Activated gamma-delta T cell (primary cell): ENCODE measurements around the gene LRP4.

Experiments used
- DNase-seq: peaks from one replicate; lab custom pipeline; 2025; lab: John Stamatoyannopoulos, UW

Gene LRP4

DNA sequence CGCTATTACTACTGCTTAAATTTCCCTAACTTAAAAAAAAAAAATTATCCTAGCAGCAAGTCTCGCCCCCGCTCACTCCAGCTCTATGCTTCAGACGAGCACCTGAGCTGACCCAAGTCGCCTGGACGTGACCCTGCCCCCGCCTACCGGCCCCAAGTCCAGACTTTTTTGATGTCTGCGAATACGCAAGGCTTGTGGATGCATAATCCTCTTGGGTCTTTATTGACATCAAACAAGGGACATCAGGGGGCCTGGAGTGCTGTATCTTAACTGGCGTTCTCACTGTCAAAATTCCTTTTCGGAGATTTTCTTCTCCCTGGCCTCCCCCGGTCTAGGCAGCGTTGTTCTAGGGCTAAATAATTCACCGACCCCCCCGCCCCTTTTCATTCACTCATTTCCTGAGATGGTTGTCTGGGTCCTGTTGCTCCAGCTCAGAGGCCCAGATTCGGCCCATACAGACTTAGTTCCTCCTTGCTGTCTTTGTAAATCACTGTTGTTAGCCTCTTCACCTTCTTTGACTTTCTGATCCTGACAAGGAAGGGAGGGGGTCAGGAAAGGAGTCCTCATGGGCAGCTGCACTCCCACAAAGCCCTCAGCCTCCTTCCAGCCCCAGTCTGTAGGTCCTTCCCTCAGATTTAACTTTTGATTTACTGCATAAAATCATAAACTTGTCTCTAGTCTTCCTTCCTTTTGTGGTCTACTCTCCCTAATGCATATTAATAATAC lies 601 bp upstream of the LRP4 start:
- DNase-seq: no peak

DNA sequence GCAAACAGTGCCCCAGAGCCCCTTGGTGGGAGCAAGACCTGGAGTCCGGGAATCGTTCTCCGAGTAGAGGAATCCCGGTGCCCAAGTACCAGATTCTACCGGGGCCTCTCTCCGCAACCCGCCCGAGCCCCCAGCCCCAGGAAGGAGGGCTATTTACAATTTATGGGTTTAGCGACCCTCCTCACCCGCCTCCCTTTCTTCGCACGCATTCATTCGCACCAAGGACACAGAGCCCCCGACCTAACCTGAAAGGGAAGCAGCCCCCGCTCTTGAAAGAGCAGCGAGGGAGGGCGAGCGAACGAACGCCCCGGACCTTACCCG lies 628 bp downstream of the LRP4 start:
- no peak for DNase-seq

GRCh38 chr11:46917109-46917761 lies 1.1 kb downstream of the LRP4 start:
- no peak for DNase-seq

- DNase-seq: no peak
Observed at GRCh38 chr11:46916286-46917108, 1.9 kb downstream of the LRP4 start.

- no peak for DNase-seq
Observed at GRCh38 chr11:46914910-46915309, 3.4 kb downstream of the LRP4 start.

GRCh38 chr11:46914363-46914762 lies 4.0 kb downstream of the LRP4 start:
- no peak for DNase-seq

- DNase-seq: no peak
Observed at GRCh38 chr11:46913484-46913883, 4.9 kb downstream of the LRP4 start.

DNA sequence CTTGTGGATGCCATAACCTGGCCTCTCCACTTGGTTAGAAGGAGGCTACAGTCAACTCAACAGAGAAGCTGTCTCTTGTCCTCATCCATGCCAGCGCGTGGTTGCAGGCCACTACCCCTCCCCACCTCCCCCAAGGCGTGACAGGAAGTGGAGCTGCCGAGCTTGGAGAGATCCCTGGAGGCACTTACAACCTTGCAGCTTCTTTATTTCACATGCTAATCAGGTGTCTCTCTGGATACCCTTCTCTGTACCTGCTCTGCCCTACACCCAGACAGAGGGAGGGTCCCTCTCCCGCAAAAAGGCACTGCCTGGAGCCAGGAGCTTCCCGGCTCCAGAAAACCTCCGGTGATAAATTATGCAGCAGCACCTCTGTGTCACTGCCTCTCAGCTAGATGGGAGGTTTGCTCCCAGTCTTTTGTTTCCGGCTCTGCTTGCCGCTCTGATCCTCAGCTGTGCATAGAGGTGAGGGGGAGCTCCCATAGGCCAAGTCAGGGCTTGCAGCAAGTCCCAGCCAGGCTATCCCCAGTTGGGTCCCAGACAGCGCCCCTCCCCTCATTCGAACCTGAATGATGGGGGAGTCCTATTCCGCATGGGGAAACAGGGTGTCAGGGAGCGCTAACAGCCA lies 5.7 kb downstream of the LRP4 start:
- DNase-seq: no peak

- DNase-seq: no peak
Observed at GRCh38 chr11:46907606-46908005, 10.7 kb downstream of the LRP4 start.

DNA sequence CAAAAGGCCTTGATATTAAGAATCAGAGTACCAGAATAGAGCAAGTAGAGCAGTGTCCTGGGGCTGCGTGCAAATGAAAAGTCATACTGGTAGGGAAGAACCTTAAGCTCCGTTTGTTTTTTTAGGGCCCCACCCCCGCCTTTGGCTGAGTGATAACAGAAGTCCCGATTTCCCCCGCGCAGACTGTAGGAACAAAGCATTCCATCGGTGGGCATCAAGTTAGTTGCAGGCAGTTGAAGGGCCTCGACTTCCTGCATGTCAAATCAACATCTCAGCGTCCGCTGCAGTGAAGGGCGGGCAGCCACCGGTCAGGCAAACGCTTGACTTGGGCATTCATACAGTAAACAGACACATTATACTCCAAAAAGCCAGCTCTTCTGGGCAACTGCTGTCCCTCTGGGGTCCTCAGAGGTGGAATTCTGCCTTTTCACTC lies 11.7 kb downstream of the LRP4 start:
- DNase-seq: no peak

DNA sequence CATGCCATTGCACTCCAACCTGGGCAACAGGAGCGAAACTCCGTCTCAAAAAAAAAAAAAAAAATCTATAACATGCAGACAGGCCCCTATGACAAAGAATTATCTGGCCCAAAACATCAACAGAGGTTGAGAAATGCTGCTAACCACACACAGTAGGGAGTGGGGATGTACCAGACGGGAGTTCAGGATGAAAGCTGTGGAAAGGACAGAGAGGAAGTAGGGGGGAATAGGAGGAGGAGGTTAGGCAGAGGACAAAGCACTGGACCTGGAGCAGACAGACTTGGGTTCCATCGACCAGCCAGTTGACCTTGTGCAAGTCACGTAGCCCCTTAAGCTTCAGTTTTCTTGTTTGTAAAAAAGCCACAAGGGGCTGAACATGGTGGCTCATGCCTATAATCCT lies 12.5 kb downstream of the LRP4 start:
- DNase-seq: no peak

DNA sequence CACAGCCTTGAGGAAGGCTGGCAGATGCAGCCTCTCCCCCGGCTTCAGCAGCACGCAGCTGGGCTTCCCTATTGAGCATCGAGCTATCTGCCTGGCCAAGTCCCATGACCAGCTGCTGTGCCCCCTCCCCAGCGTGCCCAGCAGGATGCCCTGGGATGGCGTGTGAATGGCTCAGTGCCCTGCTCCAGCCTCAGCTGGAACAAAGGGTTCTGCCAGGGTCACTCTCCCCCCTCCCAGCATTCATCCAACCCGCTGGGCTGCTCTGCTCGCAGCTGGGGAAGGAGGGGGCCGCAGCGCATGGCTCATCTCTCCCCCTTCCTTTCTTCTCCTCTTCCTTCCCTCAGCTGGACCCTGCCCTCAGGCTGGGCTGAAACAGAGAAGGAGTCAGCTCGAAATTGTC lies 14.5 kb downstream of the LRP4 start:
- DNase-seq: no peak

DNA sequence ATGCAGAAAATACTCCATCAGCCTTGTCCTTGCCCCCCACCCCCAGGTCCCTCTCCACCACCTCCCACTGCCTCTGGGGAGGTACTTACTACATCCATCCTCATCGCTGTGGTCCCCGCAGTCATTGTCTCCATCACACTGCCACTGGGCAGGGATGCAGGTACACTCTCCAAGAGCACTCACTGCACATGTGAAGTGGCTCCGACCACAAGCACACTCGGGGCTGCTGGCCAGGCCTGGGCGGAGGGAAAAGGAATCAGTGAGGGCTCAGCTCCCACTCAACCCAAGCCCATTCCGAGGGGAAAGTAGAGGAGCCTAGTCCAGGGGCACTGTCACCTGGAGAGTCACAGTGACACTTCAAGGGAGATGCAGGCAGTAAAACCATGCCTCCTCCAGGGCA lies 15.7 kb downstream of the LRP4 start:
- no peak for DNase-seq

GRCh38 chr11:46901156-46901555 lies 17.2 kb downstream of the LRP4 start:
- DNase-seq: no peak

DNA sequence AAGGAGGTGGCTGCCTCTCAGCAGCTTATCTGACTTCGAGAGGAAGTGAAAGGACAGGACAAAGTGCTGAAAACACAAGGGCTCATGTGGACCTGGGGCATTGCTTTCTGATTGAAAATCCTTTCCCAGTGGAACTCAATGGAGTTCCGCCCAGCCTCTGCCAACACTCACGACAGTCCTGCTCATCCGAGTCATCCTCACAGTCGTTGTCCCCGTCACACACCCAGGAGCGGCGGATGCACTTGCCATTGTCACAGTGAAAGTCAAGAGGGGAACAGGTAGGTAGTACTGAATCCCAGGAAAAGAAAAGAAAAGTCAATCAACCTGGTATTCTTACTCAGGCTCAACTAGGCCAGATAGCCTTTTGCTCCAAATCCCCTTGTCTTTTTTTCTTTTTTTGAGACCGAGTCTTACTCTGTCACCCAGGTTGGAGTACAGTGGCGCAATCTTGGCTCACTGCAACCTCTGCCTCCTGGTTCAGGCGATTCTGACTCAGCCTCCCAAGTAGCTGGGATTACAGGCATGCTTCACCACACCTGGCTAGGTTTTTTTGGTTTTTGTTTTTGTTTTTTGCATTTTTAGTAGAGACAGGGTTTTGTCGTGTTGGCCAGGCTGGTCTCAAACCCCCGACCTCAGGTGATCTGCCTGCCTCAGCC lies 18.1 kb downstream of the LRP4 start:
- no peak for DNase-seq

- no peak for DNase-seq
Observed at GRCh38 chr11:46899501-46900025, 18.8 kb downstream of the LRP4 start.

- DNase-seq: no peak
Observed at GRCh38 chr11:46898396-46899095, 19.8 kb downstream of the LRP4 start.

GRCh38 chr11:46896719-46897406 lies 21.5 kb downstream of the LRP4 start:
- no peak for DNase-seq

DNA sequence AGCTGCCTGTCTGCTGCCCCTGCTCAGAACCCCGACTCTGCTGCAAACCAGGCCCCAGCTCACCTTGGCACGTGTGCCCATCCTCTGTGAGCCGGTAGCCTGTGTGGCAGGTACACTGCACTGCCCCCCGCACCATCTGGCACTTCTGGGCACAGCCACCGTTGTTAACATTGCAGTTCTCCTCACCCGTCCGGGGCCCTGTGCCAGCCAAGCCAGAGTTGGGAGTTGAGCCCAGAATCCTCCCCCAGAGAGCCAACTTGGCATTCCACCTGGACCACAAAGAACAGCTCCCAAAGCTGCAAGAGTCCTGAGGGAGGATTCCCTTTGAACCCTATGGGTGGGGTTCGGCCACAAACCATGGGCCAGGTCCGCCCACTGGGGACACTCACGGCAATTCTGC lies 22.5 kb downstream of the LRP4 start:
- no peak for DNase-seq

DNA sequence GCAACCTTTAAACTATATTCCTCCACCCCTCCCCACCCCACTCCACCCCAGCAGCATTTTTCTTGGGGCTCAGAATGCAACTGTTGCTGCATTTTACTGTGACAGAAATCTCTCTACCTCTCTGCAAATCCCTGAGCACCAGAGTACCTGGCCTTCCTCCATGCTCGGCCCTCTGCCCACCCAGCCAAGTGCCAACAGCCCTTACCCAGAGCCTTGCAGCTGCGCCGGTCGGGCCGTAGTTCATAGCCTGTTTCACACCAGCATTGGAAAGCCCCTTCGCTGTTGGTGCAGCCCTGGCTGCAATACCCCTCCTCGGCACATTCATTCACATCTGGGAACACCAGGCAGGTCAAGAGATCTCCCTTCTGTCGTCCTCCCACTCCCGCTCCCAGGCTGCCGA lies 23.4 kb downstream of the LRP4 start:
- DNase-seq: no peak

- no peak for DNase-seq
Observed at GRCh38 chr11:46894506-46894905, 23.8 kb downstream of the LRP4 start.
